HCT116 (cell line): ENCODE data around the gene ITGB1BP1. TPM values are rescaled to one million over a fixed set of nuclear protein-coding genes. Genes with fewer than 3 reads are reported as not detected.

Experiments used
- ATAC-seq: fragments of 200-7000 bp; cut with Tn5 transposase; 2 replicates; pipeline ENCODE4 v1.9.1; 2020; ENCODE audit warnings: mild to moderate bottlenecking, moderate library complexity
- BruUV-seq: library from RNA; stranded (reverse); fragments of 400-500 nt; replicated peaks from 2 replicates; lab custom pipeline; 2021; lab: Mats Ljungman, UMichigan
- CTCF ChIA-PET: fragments of 300-600 bp; sonication (Branson Sonifier 250); formaldehyde crosslinking; loops from one replicate; lab custom pipeline; 2021; ENCODE audit warnings: antibody characterized with exemption; lab: Charles Lee
- POLR2A ChIA-PET: fragments of 300-600, 350-600 bp; sonication (Branson Sonifier 250); formaldehyde crosslinking; loops from one replicate; lab custom pipeline; 2021; ENCODE audit warnings: antibody characterized with exemption; lab: Charles Lee
- RAD21 ChIA-PET, 2 experiments: fragments of 300-600 bp; sonication (Branson Sonifier 250); formaldehyde crosslinking; loops; one replicate each; lab custom pipeline; 2023; ENCODE audit warnings: low total read pairs in 2 of 2; ENCODE audit not compliant: uncharacterized antibody in 2 of 2, unreplicated experiment in 2 of 2, low non-redundant PET in 1 of 2; lab: Charles Lee
- DNase-seq: peaks from one replicate; pipeline ENCODE4 v3.0.0-alpha.2; 2010; ENCODE audit warnings: low read depth, low spot score
- H2AFZ ChIP-seq: fragments of 200-600 bp; shearing (Covaris generic), sonication (generic); 2 replicates; pipeline ENCODE4 v1.6.1; 2017; ENCODE audit warnings: low read depth, mixed run types, mixed read lengths, antibody characterized with exemption, low read length; ENCODE audit not compliant: poor library complexity, severe bottlenecking
- H3K27ac ChIP-seq: 2 replicates; pipeline ENCODE4 v1.5.1; 2012; ENCODE audit warnings: low read depth, low read length
- H3K27me3 ChIP-seq: fragments of 200-600 bp; sonication (generic); 2 replicates; pipeline ENCODE4 v1.6.1; 2016; ENCODE audit warnings: mixed run types, low read length, mixed read lengths; ENCODE audit not compliant: insufficient read depth
- H3K36me3 ChIP-seq, 2 experiments: fragments of 200-500 bp in 1 of 2; fragments of 200-600 bp in 1 of 2; sonication (Bioruptor generic) in 1 of 2; sonication (generic) in 1 of 2; 2 replicates each; pipeline versions ENCODE4 v1.5.1 to v1.6.1; 2014 to 2016; ENCODE audit warnings: low read length in 2 of 2, inconsistent platforms in 1 of 2, mixed read lengths in 1 of 2, mixed run types in 1 of 2; ENCODE audit not compliant: insufficient read depth in 2 of 2, control insufficient read depth in 1 of 2
- H3K4me1 ChIP-seq, 2 experiments: fragments of 200-600 bp in 1 of 2; sonication (generic) in 1 of 2; 2 replicates each; pipeline versions ENCODE4 v1.5.1 to v1.6.1; 2012 to 2017; ENCODE audit warnings: low read length in 2 of 2, inconsistent platforms in 1 of 2, mild to moderate bottlenecking in 1 of 2, mixed read lengths in 1 of 2, mixed run types in 1 of 2, moderate library complexity in 1 of 2; ENCODE audit not compliant: insufficient read depth in 2 of 2, control insufficient read depth in 1 of 2
- H3K4me2 ChIP-seq: fragments of 200-600 bp; sonication (generic); 2 replicates; pipeline ENCODE4 v1.6.1; 2017; ENCODE audit warnings: mixed run types, low read length, mixed read lengths
- H3K4me3 ChIP-seq, 2 experiments: fragments of 200-600 bp in 1 of 2; sonication (generic) in 1 of 2; replicated peaks in 1 of 2; 2 replicates each; pipeline ENCODE4 v1.5.1; 2011 to 2016; ENCODE audit warnings: low read length in 2 of 2, control low read depth in 1 of 2, low read depth in 1 of 2, mild to moderate bottlenecking in 1 of 2, mixed read lengths in 1 of 2, mixed run types in 1 of 2
- H3K79me2 ChIP-seq: fragments of 200-600 bp; sonication (generic); 2 replicates; pipeline ENCODE4 v1.6.1; 2017; ENCODE audit warnings: mild to moderate bottlenecking, mixed run types, low read length, moderate library complexity, mixed read lengths; ENCODE audit not compliant: insufficient read depth
- H3K9ac ChIP-seq: fragments of 200-600 bp; sonication (generic); 2 replicates; pipeline ENCODE4 v1.6.1; 2016; ENCODE audit warnings: low read length, mixed read lengths
- H3K9me2 ChIP-seq: fragments of 200-600 bp; sonication (generic), shearing (Covaris generic); 2 replicates; pipeline ENCODE4 v1.6.1; 2017; ENCODE audit warnings: mixed run types, mild to moderate bottlenecking, moderate library complexity; ENCODE audit not compliant: insufficient read depth
- H3K9me3 ChIP-seq, 2 experiments: fragments of 200-500 bp in 1 of 2; fragments of 200-600 bp in 1 of 2; sonication (Bioruptor generic) in 1 of 2; sonication (generic) in 1 of 2; 2 replicates each; pipeline ENCODE4 v1.6.1; 2014 to 2017; ENCODE audit warnings: low read length in 2 of 2, mixed read lengths in 2 of 2, inconsistent platforms in 1 of 2, low read depth in 1 of 2, mild to moderate bottlenecking in 1 of 2, mixed run types in 1 of 2, moderate library complexity in 1 of 2; ENCODE audit not compliant: control insufficient read depth in 1 of 2, insufficient read depth in 1 of 2
- H4K20me1 ChIP-seq: fragments of 200-600 bp; sonication (generic), shearing (Covaris generic); 2 replicates; pipeline ENCODE4 v1.6.1; 2017; ENCODE audit warnings: mixed run types, mild to moderate bottlenecking, moderate library complexity; ENCODE audit not compliant: insufficient read depth
- CBX3 ChIP-seq: IDR thresholded peaks from 2 replicates; pipeline ENCODE4 v1.6.1; 2012; ENCODE audit warnings: low read depth
- CEBPB ChIP-seq: IDR thresholded peaks from 2 replicates; pipeline ENCODE4 v1.6.1; 2012; ENCODE audit warnings: low read depth
- ELF1 ChIP-seq: IDR thresholded peaks from 2 replicates; pipeline ENCODE4 v1.6.1; 2012; ENCODE audit warnings: low read depth, borderline replicate concordance
- EZH2phosphoT487 ChIP-seq: fragments of 200-600 bp; IDR thresholded peaks from 2 replicates; pipeline ENCODE4 v1.6.1; 2018; ENCODE audit warnings: antibody characterized with exemption, borderline replicate concordance
- FOSL1 ChIP-seq: IDR thresholded peaks from 2 replicates; pipeline ENCODE4 v1.6.1; 2012; ENCODE audit warnings: low read depth
- JUND ChIP-seq: IDR thresholded peaks from 2 replicates; pipeline ENCODE4 v1.6.1; 2012
- MAX ChIP-seq: IDR thresholded peaks from 2 replicates; pipeline ENCODE4 v1.6.1; 2012
- RAD21 ChIP-seq: IDR thresholded peaks from 2 replicates; pipeline ENCODE4 v1.6.1; 2012; ENCODE audit warnings: low read depth, mild to moderate bottlenecking
- SIN3A ChIP-seq: IDR thresholded peaks from 2 replicates; pipeline ENCODE4 v1.6.1; 2012; ENCODE audit warnings: low read depth
- TCF7L2 ChIP-seq: IDR thresholded peaks from 2 replicates; pipeline ENCODE4 v1.7.0; 2011; ENCODE audit warnings: borderline replicate concordance, inconsistent platforms; ENCODE audit not compliant: insufficient read depth, insufficient read length; ENCODE audit errors: extremely low read depth
- intact Hi-C: fragments of 100-400 bp; cut with micrococcal nuclease; formaldehyde crosslinking; loops from 2 replicates; pipeline ENCODE4 v1.10.0; 2022
- total RNA-seq: library from RNA; stranded (reverse); gene quantifications from one replicate; pipeline ENCODE4 v1.2.1, GENCODE V29; 2021; ENCODE audit not compliant: unreplicated experiment
- TF ChIP-seq, protein P1 (sequence below): IDR thresholded peaks from 2 replicates; pipeline ENCODE4 v1.6.1; 2012
- TF ChIP-seq, protein P2 (sequence below), 3 experiments: fragments of 200-600 bp in 1 of 3; sonication (generic) in 1 of 3; IDR thresholded peaks in 2 of 3; conservative IDR thresholded peaks in 1 of 3; 2 replicates each; pipeline ENCODE4 v1.5.1; 2012 to 2017; ENCODE audit warnings: low read depth in 2 of 3, low read length in 2 of 3, antibody characterized with exemption in 1 of 3, borderline replicate concordance in 1 of 3, control low read depth in 1 of 3, mild to moderate bottlenecking in 1 of 3, mixed read lengths in 1 of 3, mixed run types in 1 of 3, moderate library complexity in 1 of 3; ENCODE audit not compliant: insufficient read depth in 1 of 3
- TF ChIP-seq, protein P3 (sequence below): IDR thresholded peaks from 2 replicates; pipeline ENCODE4 v1.6.1; 2011; ENCODE audit warnings: mild to moderate bottlenecking, low read length, moderate library complexity; ENCODE audit not compliant: insufficient replicate concordance; ENCODE audit errors: extremely low read depth

ITGB1BP1 gene
- total RNA-seq, 1 experiment from 2014 or later = 86.9 TPM

- H3K9me3 ChIP-seq = no peaks in the 10 kb centered on the region
- H2AFZ ChIP-seq = no peak overlapping the region
- no peak overlapping the region for H3K9ac ChIP-seq
- intact Hi-C loops = no loop called here
- H3K9me2 ChIP-seq = no peaks in the 10 kb centered on the region
- POLR2A ChIA-PET = no interaction called here
- no peaks in the 10 kb centered on the region for H3K4me1 ChIP-seq
- H3K4me3 ChIP-seq = no peak overlapping the region
- CTCF ChIA-PET = no interaction called here
- no TSS peak for BruUV-seq
- RAD21 ChIA-PET = no interaction called here
- no peaks in the 10 kb centered on the region for H3K27me3 ChIP-seq
- H3K27ac ChIP-seq = no peak overlapping the region
- no peak for TF ChIP-seq CBX3
- TF ChIP-seq JUND = no peak
- no peak for TF ChIP-seq FOSL1
- TF ChIP-seq ELF1 = no peak
- H4K20me1 ChIP-seq = no peaks in the 10 kb centered on the region
- DNase-seq (no peak), ATAC-seq (no peak)
- no peaks in the 10 kb centered on the region for H3K79me2 ChIP-seq
- peaks cover 7 to 16% of the 10 kb centered on the region in 2 experiments for H3K36me3 ChIP-seq
- no peak overlapping the region for H3K4me2 ChIP-seq
These were observed 27.9 kb upstream of the ITGB1BP1 start for GRCh38 chr2:9451231-9451630.

DNA sequence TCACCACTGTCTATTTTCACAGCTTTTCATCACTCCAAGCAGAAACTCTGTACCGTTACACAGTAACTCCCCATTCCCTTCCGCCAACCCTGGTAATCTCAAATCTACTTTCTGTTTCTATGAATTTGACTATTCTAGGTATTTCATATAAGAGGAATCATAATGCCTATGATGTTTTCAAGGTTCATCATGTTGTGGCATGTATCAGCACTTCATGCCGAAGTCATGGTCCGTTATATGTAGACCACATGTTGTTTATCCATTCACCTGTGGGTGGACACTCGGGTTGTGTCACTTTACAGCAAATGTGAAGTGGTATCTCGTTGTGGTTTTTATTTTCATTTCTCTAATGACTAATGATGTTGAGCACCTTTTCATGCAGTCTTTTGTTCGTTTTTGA is 21.8 kb upstream of the ITGB1BP1 start:
- Histone ChIP-seq H3K9me2 (no peaks in the 10 kb centered on the region), H3K4me3 (no peak overlapping the region), H3K27ac (no peak overlapping the region), H3K79me2 (no peaks in the 10 kb centered on the region), H3K9me3 (no peaks in the 10 kb centered on the region), H3K36me3 (peaks cover 20 to 36% of the 10 kb centered on the region in 2 experiments), H4K20me1 (no peaks in the 10 kb centered on the region), H3K27me3 (no peaks in the 10 kb centered on the region), H3K4me1 (no peaks in the 10 kb centered on the region), H3K9ac (no peak overlapping the region), H2AFZ (no peak overlapping the region), H3K4me2 (no peak overlapping the region)
- POLR2A ChIA-PET = no interaction called here
- ATAC-seq = no peak
- no peak for DNase-seq
- no TSS peak for BruUV-seq
- intact Hi-C loops = no loop called here
- no peak for TF ChIP-seq MAX
- TF ChIP-seq FOSL1 = no peak
- no peak for TF ChIP-seq JUND
- TF ChIP-seq SIN3A = no peak
- TF ChIP-seq, protein P1, sequence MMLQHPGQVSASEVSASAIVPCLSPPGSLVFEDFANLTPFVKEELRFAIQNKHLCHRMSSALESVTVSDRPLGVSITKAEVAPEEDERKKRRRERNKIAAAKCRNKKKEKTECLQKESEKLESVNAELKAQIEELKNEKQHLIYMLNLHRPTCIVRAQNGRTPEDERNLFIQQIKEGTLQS = no peak
- TF ChIP-seq CEBPB = no peak
- TF ChIP-seq, protein P2, sequence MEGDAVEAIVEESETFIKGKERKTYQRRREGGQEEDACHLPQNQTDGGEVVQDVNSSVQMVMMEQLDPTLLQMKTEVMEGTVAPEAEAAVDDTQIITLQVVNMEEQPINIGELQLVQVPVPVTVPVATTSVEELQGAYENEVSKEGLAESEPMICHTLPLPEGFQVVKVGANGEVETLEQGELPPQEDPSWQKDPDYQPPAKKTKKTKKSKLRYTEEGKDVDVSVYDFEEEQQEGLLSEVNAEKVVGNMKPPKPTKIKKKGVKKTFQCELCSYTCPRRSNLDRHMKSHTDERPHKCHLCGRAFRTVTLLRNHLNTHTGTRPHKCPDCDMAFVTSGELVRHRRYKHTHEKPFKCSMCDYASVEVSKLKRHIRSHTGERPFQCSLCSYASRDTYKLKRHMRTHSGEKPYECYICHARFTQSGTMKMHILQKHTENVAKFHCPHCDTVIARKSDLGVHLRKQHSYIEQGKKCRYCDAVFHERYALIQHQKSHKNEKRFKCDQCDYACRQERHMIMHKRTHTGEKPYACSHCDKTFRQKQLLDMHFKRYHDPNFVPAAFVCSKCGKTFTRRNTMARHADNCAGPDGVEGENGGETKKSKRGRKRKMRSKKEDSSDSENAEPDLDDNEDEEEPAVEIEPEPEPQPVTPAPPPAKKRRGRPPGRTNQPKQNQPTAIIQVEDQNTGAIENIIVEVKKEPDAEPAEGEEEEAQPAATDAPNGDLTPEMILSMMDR (IDR thresholded peaks at IDR 0.05 in 2 of 3, conservative IDR thresholded peaks at IDR 0.05 in 1 of 3; ENCODE audit: borderline replicate concordance in 1 of 3, insufficient read depth in 1 of 3, low read depth in 2 of 3, low read length in 2 of 3) = no peak
- TF ChIP-seq, protein P3, sequence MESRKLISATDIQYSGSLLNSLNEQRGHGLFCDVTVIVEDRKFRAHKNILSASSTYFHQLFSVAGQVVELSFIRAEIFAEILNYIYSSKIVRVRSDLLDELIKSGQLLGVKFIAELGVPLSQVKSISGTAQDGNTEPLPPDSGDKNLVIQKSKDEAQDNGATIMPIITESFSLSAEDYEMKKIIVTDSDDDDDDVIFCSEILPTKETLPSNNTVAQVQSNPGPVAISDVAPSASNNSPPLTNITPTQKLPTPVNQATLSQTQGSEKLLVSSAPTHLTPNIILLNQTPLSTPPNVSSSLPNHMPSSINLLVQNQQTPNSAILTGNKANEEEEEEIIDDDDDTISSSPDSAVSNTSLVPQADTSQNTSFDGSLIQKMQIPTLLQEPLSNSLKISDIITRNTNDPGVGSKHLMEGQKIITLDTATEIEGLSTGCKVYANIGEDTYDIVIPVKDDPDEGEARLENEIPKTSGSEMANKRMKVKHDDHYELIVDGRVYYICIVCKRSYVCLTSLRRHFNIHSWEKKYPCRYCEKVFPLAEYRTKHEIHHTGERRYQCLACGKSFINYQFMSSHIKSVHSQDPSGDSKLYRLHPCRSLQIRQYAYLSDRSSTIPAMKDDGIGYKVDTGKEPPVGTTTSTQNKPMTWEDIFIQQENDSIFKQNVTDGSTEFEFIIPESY = no peak
- no peak for TF ChIP-seq EZH2phosphoT487
- TF ChIP-seq TCF7L2 = no peak
- TF ChIP-seq CBX3 = no peak
- no peak for TF ChIP-seq RAD21
- RAD21 ChIA-PET = no interaction called here
- CTCF ChIA-PET = no interaction called here
